HG02852 (cell line): ENCODE results near the gene SFSWAP.
"Not testable (repeated sequence)": the region's sequence is repeated elsewhere in the genome, so short reads cannot be mapped to it uniquely, and the experiment has no call there.

Source experiments
- ATAC-seq: cut with Tn5 transposase; IDR thresholded peaks from one replicate; pipeline ENCODE4 v1.9.1; 2021; ENCODE audit warnings: mild to moderate bottlenecking, moderate library complexity; ENCODE audit not compliant: unreplicated experiment

SFSWAP gene

DNA sequence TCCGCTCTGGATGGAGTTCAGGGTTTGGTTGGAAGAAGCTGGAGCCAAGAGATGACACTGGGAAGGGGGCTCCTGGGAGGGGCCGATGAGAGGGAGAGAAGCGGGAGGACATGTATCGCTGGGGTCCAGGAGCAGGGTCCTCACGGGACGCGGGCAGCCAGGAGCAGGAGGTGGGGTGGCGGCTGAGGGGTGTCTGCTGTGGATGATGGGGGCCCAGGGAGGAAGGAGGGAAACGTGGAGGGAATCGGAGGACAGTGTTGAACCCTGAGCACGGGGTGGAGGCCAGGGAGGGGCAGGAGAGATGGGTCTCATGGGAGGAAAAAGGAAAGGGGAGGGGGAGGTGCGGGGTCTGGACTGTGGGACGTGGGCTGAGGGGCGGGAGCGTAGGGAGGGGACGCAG, 31.7 kb upstream of the SFSWAP start:
- ATAC-seq, result not testable (repeated sequence)

DNA sequence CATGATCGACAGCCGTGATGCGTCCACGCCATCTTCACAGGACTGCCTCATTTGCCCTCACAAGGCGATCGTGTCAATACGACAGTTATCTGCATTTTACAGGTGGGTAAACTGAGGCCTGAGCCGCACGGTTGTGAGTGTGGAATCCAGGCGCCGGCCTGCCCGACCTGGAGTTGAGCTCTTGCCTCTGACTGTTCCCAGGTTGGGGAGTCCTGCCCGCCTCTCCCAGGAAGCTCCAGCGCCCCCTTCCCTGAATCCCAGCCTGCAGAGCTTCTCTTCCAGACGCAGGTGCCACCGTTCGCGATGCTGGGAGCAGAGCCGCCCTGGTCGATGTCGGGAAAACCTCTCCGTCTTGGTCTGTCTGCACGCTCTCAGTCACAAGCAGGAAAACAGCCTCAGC, 31.1 kb upstream of the SFSWAP start:
- not testable (repeated sequence) for ATAC-seq

DNA sequence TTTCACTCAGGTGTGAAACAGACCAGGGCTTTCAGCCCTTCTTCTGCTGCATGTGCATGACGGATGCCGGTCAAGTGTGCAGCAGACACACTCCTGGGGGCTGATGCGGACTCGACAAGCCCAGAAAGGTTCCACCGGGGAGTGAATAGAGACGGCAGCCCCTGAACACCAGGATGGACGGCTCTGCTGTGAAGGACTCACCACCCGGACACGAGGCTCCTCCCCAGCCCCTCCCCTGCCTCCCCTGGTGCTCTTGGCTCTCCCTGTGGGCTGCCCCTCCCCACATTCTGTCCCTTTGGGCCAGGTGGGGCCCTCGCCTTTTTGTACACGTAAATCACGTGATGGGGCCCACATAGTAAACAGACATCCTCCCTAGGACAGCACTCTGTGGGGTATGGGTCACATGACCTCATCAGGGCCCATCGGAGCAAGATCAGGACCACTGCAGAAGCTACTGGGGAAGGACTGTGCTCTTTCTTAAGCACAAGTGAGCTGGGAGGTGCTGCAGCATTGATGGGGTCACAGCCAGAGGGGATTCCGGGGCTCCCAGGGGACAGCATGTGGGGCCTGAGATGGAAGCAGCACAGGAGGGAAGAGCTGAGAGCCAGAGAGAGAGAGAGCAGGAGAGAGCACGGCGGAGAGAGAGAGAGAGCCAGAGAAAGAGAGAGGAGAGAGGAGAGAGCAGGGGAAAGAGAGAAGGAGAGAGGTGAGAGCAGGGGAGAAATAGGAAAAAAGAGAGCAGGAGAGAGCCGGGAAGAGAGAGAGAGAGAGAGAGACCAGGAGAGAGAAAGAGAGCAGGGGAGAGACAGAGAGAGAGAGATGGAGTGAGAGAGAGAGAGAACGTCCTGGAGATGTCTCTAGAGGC, 30.3 kb upstream of the SFSWAP start:
- ATAC-seq, result not testable (repeated sequence)

GRCh38 chr12:131681257-131681620, 29.7 kb upstream of the SFSWAP start:
- ATAC-seq, result no peak

- peak; percentile 100 for ATAC-seq
Observed at GRCh38 chr12:131681746-131682509, 29.0 kb upstream of the SFSWAP start.

DNA sequence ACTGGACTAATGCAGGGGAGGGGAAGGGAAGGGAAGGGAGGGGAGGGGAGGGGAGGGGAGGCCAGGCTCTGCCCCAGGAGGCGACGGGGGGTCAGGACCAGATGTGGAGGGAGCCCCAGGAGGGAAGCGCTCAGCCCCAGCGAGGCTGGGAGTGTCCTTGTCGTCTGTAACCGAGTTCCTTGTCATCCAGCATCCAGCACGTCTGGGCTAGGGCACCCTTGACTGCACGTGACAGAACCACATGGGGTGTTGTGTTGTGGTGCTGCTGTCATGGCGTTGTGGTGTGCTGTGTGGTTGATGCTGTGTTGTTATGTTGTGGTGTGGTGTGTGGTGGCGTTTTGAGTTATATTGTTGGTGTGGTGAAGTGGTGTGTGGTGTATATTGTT, 28.4 kb upstream of the SFSWAP start:
- ATAC-seq, result no peak

- ATAC-seq, result no peak
Observed at GRCh38 chr12:131683266-131684014, 27.4 kb upstream of the SFSWAP start.

DNA sequence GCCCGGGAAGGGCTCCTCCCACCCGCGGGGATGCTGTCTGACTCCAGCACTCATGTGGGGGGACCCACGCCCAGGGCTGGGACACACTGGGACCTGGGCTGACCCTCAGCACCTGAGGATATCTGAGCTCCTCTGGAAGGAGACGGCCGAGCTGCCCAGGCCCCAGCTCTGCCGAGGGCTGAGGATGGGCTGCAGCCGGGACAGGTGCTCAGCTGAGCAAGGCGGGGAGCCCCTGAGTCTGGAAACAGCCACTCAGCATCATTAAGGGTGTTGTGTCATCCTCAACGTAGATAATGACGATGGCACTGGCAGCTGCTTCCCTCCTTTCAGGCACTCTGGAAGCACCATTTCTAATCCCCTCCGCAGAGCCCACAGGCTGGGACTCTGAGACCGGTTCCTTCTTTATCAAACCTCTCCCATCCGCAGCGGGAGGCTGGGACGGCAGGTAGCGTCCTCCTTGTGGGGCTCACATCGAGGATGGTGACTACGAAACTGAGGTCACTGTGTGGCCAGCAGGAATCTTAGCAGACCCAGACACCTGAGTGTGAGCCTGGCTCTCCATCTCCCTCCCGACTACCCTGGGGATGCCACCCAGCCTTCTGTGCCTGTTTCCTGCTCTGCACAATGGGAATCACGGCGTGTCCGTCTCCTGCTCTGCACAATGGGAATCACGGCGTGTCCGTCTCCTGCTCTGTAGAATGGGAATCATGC, 26.7 kb upstream of the SFSWAP start:
- ATAC-seq, result no peak

- ATAC-seq, result no peak
Observed at GRCh38 chr12:131687346-131688125, 23.4 kb upstream of the SFSWAP start.

DNA sequence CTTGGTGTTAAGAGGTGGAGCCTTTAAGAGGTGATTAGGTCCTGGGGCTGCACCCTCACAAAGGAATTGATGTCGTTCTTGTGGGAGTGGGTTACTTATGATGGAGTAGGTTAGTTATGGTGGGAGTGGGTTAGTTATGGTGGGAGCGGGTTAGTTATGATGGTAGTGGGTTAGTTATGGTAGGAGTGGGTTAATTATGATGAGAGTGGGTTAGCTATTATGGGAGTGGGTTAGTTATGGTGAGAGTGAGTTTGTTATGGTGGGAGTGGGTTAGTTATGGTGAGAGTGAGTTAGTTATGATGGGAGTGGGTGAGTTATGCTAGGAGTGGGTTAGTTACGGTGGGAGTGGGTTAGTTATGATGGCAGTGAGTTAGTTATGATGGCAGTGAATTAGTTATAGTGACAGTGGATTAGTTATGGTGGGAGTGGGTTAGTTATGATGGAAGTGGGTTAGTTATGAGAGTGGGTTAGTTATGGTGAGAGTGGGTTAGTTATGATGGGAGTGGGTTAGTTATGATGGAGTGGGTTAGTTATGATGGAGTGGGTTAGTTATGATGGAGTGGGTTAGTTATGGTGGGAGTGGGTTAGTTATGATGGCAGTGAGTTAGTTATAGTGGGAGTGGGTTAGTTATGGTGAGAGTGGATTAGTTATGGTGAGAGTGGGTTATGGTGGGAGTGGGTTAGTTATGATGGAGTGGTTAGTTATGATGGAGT, 22.6 kb upstream of the SFSWAP start:
- ATAC-seq, result no peak

- no peak for ATAC-seq
Observed at GRCh38 chr12:131688845-131689154, 22.1 kb upstream of the SFSWAP start.

GRCh38 chr12:131690320-131690719, 20.6 kb upstream of the SFSWAP start:
- no peak for ATAC-seq

GRCh38 chr12:131692431-131692830, 18.5 kb upstream of the SFSWAP start:
- no peak for ATAC-seq

DNA sequence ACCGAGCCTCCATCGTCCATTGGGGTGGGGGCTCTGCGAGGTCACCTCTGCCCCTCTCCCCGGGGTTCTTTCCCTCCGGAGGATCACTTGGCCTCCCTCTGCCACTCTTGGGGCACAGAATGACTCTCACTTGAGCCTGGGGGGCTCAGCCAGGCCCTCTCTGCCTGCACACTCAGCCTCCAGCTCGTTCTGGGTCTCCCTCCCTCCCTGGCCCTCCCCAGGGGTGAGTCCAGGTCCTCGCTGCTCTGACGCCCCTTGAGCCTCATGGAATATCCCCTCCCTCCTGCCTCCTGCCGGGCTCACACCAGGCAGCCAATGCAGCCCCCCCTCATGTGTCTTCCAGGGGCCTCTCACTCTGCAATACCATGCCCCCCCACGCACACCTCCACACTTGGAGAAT, 17.7 kb upstream of the SFSWAP start:
- no peak for ATAC-seq

DNA sequence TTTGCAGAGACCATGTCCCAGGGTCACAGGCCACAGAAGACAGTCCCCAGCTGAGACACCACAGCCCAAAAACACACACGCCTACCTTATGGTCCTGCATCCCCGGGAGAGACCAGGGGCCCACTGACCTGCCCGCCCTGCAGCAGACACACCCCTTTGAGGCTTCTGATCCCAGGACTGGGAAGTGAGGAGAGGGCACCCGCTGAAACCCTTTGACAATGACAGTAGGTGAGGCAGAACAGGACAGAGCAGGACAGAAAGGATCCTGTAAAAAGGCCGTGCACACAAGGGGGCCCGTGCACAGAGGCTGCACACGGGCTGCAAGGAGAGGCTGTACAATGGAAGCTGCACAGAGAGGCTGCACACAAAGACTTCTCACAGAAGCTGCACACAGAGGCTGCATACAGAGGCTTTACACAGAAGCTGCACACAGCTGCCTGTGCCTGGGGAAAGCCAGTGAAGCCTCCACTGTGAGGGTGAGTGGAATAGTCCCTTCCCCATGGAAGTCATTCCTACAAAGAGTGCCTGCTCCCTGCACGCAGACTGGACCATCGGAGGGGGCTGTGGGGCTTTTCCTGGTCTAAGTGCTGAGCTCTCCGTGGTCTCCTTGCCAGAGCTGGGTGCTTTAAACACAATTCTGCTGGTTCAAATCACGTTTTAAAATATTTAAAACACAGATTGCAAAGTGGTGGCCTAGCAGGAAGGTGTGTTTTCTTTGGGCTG, 16.6 kb upstream of the SFSWAP start:
- ATAC-seq, result no peak

DNA sequence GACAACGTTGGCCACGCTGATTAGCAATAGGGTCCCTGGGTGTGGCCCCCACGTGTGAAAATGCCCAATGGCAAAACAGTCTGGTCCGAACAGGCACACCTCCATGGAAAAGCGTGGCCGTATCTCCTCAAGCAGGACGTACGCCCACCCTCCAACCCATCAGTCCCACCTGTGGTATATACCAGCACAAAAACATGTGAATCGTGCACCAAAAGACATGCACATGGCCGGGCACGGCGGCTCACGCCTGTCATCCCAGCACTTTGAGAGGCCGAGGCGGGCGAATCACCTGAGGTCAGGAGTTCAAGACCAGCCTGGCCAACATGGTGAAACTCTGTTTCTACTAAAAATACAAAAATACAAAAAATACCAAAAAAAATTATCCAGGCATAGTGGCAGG, 14.9 kb upstream of the SFSWAP start:
- ATAC-seq, result no peak

- ATAC-seq, result no peak
Observed at GRCh38 chr12:131698286-131698685, 12.6 kb upstream of the SFSWAP start.

GRCh38 chr12:131699434-131699833, 11.5 kb upstream of the SFSWAP start:
- ATAC-seq, result no peak

DNA sequence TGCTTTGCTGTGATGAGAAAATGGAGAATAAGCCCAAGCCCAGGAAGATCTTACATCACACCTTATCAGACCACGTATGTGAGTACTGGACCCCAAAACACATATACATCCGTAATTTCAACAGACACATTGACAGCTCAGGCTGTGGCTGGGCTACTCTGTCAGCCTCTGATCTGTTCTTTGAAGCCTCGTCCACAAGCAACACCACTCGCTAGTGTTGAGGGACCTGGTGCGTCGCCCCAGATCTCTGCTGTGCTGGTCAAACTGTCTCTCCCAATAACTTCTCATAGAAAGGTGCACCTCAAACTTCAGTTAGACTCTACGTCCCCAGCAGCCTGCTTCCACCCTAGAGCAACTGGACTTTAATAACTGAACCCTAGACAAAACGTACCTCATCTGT, 10.6 kb upstream of the SFSWAP start:
- no peak for ATAC-seq
